ENCODE results near the gene TRDMT1. TPM values are rescaled to one million over a fixed set of nuclear protein-coding genes. Genes with fewer than 3 reads are reported as not detected.

The TRDMT1 gene
- total and polyA plus RNA-seq, 8 donors, result 1.4 to 3.9 (median 2.9) TPM

DNA sequence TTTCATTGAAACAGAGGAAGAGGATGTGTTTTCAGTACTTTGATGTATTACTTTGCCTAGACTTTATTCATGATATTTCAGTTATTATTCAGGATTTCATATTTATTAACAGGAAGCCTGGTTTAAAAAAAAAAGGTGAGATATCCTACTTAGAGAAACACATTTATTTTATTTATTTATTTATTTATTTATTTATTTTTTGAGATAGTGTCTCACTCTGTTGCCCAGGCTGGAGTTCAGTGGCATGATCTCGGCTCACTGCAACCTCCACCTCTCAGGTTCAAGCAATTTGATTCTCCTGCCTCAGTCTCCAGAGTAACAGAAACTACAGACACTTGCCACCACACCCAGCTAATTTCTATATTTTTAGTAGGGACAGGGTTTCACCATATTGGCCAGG lies 24.5 kb downstream of the TRDMT1 start:
- TF ChIP-seq CTCF (IDR thresholded peaks at IDR 0.05), result no peak
- no peaks in the 10 kb centered on the region for H3K9me3 ChIP-seq
- H3K27me3 ChIP-seq, result no peaks in the 10 kb centered on the region
- H3K36me3 ChIP-seq, result no peaks in the 10 kb centered on the region
- ATAC-seq, result no peak
- intact Hi-C loops (cut with DNase I), result no loop called here
- WGBS, 2 donors, result 100% methylated on average over 1 of the region's 1 CpG
- DNase-seq, result no peak
- H3K4me3 ChIP-seq, result no peak overlapping the region
- no peaks in the 10 kb centered on the region for H3K4me1 ChIP-seq
- no peak overlapping the region for H3K27ac ChIP-seq
- FAIRE-seq, result no peak

DNA sequence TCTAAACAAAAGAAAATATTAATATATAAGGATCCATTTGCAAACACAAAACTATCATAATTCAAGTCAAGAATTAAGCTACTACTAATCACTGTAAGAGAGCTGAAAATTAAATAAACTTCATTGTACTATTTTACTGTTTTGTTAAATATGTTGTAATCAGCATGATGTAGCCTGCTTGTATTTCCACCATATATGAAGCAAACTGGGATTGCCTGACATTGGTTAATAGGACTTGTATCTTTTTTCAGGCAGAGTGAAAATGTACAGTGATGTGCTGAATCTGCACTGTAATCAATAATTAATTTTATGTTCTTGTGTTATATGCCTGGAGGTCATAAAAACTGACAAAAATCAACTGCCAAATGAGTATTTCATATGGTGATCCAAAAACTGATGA lies 25.4 kb downstream of the TRDMT1 start:
- Histone ChIP-seq H3K9me3 (no peaks in the 10 kb centered on the region), H3K4me1 (no peaks in the 10 kb centered on the region), H3K4me3 (no peak overlapping the region), H3K36me3 (no peaks in the 10 kb centered on the region), H3K27ac (no peak overlapping the region), H3K27me3 (no peaks in the 10 kb centered on the region)
- no peak for FAIRE-seq
- TF ChIP-seq CTCF (IDR thresholded peaks at IDR 0.05), result no peak
- intact Hi-C loops (cut with DNase I), result no loop called here
- ATAC-seq, result no peak
- no peak for DNase-seq

- WGBS, 2 donors, result 74 to 81% methylated on average over 4 of the region's 4 CpGs
- FAIRE-seq, result no peak
- H3K9me3 ChIP-seq, result no peaks in the 10 kb centered on the region
Observed at GRCh38 chr10:17175551-17175950, 25.9 kb downstream of the TRDMT1 start.

GRCh38 chr10:17174626-17175025 lies 26.8 kb downstream of the TRDMT1 start:
- no peaks in the 10 kb centered on the region for H3K9me3 ChIP-seq
- no peaks in the 10 kb centered on the region for H3K4me1 ChIP-seq
- no peaks in the 10 kb centered on the region for H3K36me3 ChIP-seq
- no peak for TF ChIP-seq CTCF (IDR thresholded peaks at IDR 0.05)
- intact Hi-C loops (cut with DNase I), result no loop called here
- H3K27ac ChIP-seq, result no peak overlapping the region
- DNase-seq (no peak), FAIRE-seq (no peak), ATAC-seq (no peak)
- no peak overlapping the region for H3K4me3 ChIP-seq
- no peaks in the 10 kb centered on the region for H3K27me3 ChIP-seq

More at GRCh38 chr10:17175551-17175950, 25.9 kb downstream of the TRDMT1 start:
- no peak overlapping the region for H3K4me3 ChIP-seq
- TF ChIP-seq CTCF (IDR thresholded peaks at IDR 0.05), result no peak
- no peak overlapping the region for H3K27ac ChIP-seq
- intact Hi-C loops (cut with DNase I), result no loop called here
- no peaks in the 10 kb centered on the region for H3K36me3 ChIP-seq
- no peaks in the 10 kb centered on the region for H3K27me3 ChIP-seq
- no peak for DNase-seq
- no peaks in the 10 kb centered on the region for H3K4me1 ChIP-seq
- no peak for ATAC-seq

GRCh38 chr10:17171141-17171641 lies 30.3 kb downstream of the TRDMT1 start:
- H3K4me1 ChIP-seq, result no peaks in the 10 kb centered on the region
- TF ChIP-seq CTCF (IDR thresholded peaks at IDR 0.05), result no peak
- FAIRE-seq (no peak), DNase-seq (no peak), ATAC-seq (no peak)
- no peaks in the 10 kb centered on the region for H3K27me3 ChIP-seq
- no peak overlapping the region for H3K27ac ChIP-seq
- no peak overlapping the region for H3K4me3 ChIP-seq
- H3K9me3 ChIP-seq, result no peaks in the 10 kb centered on the region
- intact Hi-C loops (cut with DNase I), result no loop called here
- no peaks in the 10 kb centered on the region for H3K36me3 ChIP-seq
- 78 to 82% methylated on average over 4 of the region's 4 CpGs for WGBS, 2 donors

All from pancreas (tissue), 10 donors.